GM12872 (cell line): ENCODE data around the gene FAF1.

Experiments used
- TF ChIP-seq, protein P1 (sequence below): IDR thresholded peaks from 3 replicates; pipeline ENCODE4 v1.5.1; 2011; ENCODE audit warnings: low read depth, mild to moderate bottlenecking, low read length, moderate library complexity; ENCODE audit not compliant: insufficient read depth

Gene FAF1

GRCh38 chr1:50503515-50503914, 456.6 kb downstream of the FAF1 start:
- TF ChIP-seq, protein P1, sequence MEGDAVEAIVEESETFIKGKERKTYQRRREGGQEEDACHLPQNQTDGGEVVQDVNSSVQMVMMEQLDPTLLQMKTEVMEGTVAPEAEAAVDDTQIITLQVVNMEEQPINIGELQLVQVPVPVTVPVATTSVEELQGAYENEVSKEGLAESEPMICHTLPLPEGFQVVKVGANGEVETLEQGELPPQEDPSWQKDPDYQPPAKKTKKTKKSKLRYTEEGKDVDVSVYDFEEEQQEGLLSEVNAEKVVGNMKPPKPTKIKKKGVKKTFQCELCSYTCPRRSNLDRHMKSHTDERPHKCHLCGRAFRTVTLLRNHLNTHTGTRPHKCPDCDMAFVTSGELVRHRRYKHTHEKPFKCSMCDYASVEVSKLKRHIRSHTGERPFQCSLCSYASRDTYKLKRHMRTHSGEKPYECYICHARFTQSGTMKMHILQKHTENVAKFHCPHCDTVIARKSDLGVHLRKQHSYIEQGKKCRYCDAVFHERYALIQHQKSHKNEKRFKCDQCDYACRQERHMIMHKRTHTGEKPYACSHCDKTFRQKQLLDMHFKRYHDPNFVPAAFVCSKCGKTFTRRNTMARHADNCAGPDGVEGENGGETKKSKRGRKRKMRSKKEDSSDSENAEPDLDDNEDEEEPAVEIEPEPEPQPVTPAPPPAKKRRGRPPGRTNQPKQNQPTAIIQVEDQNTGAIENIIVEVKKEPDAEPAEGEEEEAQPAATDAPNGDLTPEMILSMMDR: no peak

- TF ChIP-seq, protein P1: no peak
These were observed 457.9 kb downstream of the FAF1 start for GRCh38 chr1:50502147-50502546.

DNA sequence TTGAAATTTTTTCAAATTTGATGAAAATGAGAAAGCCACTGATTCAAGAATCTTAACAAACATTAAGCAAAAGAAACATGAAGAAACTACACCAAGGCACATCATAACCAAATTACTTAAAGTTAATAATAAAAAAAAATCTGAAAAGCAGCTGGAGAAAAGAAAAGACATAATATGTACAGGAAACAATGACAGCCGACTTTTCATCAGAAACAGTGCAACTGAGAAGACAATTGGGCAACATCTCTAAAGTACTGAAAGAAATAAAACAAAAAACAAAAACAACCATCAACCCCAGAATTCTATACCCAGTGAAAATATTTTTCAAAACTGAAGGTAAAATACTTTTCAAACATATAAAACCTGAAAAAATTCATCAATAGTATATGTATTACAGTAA, 463.1 kb downstream of the FAF1 start:
- TF ChIP-seq, protein P1: no peak

DNA sequence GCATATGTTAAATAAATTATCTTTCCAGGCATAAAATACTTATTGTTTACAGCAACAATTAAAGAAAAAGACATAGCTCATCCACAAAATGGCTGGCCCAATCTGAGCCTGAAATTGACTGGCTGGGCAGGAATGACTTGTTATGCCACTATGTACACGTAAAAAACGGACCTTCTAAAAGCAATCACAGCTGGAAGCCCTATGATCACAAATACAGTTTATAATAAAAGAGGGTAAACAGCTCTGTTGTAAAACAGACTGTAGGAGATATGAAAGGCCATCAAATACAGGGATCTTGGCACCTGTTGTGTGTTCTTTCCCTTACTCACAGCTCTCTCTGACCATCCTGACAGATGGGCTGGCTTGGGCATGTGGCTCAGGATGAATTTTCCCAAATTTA, 466.4 kb downstream of the FAF1 start:
- TF ChIP-seq, protein P1: no peak

DNA sequence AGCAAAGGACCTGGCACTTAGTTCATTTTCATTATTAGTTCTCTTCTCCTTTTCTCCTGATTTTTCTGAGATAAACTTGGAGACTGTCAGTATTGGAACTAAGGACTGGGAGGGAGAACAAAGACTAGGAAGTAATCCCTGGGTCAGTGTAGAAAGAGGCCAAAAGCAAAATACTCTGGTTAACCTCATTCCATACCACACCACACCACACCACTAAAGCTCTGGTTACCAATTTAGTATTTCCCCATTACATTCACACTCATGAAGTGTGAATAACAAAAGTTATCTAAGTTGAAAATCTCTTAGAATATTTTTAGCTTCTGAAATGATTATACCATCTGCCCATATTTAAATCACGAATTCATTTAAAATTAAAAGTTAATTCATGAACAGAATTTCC, 467.9 kb downstream of the FAF1 start:
- TF ChIP-seq, protein P1: no peak

GRCh38 chr1:50491142-50491541, 468.9 kb downstream of the FAF1 start:
- TF ChIP-seq, protein P1: no peak

- TF ChIP-seq, protein P1: no peak
These were observed 469.4 kb downstream of the FAF1 start for GRCh38 chr1:50490640-50491039.

DNA sequence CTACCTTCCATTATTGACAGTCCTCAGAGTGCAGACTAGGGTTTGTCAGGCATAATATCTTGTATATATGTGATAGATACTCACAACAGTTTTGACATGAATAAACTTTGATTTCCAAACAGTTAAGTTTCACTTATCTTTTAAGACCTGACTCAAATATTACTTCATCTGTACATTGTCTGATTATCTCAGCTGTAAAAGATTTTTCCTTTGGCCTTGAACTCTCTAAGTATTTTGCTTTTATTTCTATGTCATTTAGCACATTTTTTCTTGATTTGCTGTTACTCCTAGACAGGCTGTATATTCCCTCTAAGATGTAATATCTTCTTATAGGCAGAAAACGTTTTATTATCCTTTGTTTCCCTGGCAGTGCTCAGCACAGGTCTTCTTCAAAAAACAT, 471.2 kb downstream of the FAF1 start:
- TF ChIP-seq, protein P1: no peak
